ENCODE results near the gene HSF2BP. TPM values are rescaled to one million over a fixed set of nuclear protein-coding genes. Genes with fewer than 3 reads are reported as not detected.
A peak's percentile ranks its signal among the peaks of the same experiment; 100 is the strongest.

HSF2BP gene
- polyA plus RNA-seq, 1 experiment, result 1.1 TPM

DNA sequence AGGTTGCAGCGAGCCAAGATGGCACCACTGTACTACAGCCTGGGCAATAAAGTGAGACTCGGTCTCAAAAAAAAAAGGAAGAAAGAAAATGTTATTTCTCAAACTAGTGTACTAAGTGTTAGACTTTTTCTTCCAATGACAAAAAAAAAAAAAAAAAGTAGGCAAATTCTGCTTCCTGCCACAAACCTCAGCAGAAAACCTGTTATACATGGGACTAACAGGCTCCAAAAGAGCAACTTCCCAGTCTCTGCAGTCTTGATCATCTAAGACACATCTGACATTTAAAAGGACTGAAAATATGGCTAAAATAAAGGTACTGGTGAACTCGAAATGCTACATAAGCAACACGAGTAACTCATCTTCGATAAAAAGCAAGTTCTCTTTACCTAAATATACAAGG lies 59.6 kb downstream of the HSF2BP start:
- Histone ChIP-seq H3K9me3 (ENCODE audit: control insufficient read depth, insufficient read depth, low read length) (no peaks in the 10 kb centered on the region; the same call in 1 of the 2 replicates), H3K27me3 (ENCODE audit: control insufficient read depth, insufficient read depth, low read length) (no peaks in the 10 kb centered on the region), H3K4me3 (ENCODE audit: low read depth, low read length) (no peak overlapping the region), H3K27ac (ENCODE audit: low read depth, low read length) (peak overlapping the region; percentile 32)
- ChIA-PET POLR2A (no interaction called here), CTCF (interaction anchor here (1.7 to 1.8 kb wide), 2 partner anchors 12 to 46 kb away, joined by 7 to 13 read pairs; no protein-coding TSS in a partner anchor)
- TF ChIP-seq, protein P1, sequence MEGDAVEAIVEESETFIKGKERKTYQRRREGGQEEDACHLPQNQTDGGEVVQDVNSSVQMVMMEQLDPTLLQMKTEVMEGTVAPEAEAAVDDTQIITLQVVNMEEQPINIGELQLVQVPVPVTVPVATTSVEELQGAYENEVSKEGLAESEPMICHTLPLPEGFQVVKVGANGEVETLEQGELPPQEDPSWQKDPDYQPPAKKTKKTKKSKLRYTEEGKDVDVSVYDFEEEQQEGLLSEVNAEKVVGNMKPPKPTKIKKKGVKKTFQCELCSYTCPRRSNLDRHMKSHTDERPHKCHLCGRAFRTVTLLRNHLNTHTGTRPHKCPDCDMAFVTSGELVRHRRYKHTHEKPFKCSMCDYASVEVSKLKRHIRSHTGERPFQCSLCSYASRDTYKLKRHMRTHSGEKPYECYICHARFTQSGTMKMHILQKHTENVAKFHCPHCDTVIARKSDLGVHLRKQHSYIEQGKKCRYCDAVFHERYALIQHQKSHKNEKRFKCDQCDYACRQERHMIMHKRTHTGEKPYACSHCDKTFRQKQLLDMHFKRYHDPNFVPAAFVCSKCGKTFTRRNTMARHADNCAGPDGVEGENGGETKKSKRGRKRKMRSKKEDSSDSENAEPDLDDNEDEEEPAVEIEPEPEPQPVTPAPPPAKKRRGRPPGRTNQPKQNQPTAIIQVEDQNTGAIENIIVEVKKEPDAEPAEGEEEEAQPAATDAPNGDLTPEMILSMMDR (IDR thresholded peaks at IDR 0.05; ENCODE audit: low read depth, low read length), result no peak
- DNase-seq (ENCODE audit: low read depth, low spot score), result no peak

DNA sequence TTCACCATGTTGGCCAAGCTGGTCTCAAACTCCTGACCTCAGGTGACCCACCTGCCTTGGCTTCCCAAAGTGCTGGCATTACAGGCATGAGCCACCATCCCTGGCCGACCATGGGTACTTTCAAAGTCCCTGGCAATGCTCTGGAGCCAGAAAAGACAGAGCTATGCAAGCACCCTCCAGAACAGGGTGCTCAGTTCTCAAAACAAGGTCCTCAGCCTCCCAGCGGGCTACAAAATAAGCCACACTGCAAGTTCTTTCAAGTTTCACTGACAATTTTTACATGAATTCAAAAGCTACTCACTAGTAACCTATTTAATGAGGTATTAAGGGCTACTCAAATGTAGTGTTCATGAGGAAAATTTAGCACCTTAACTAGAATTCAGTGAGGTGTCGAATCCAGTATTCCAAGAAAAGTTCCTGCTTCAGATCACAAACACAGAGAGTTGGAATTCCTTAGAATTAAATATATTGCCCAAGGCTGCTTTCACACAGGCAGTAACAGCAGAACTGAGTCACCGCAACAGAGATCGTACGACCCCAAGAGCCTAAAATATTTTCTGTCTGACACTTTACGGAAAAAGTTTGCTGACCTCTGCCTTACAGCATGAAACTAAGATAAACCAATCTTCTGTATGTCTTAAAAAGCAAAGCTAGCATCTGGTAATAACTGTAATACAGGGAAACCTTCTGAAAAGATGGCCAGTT lies 60.7 kb downstream of the HSF2BP start:
- ChIA-PET POLR2A (interaction anchor here (1.5 to 1.6 kb wide), 2 partner anchors 12 to 13 kb away, joined by 3 to 7 read pairs; no protein-coding TSS in a partner anchor), CTCF (interaction anchor here (1.7 to 1.8 kb wide), 2 partner anchors 13 to 47 kb away, joined by 7 to 13 read pairs; no protein-coding TSS in a partner anchor)
- Histone ChIP-seq H3K9me3 (ENCODE audit: control insufficient read depth, insufficient read depth, low read length) (no peaks in the 10 kb centered on the region; the same call in 1 of the 2 replicates), H3K27me3 (ENCODE audit: control insufficient read depth, insufficient read depth, low read length) (no peaks in the 10 kb centered on the region), H3K4me3 (ENCODE audit: low read depth, low read length) (no peak overlapping the region), H3K27ac (ENCODE audit: low read depth, low read length) (peak overlapping the region; percentile 68)
- TF ChIP-seq, protein P1 (IDR thresholded peaks at IDR 0.05; ENCODE audit: low read depth, low read length), result no peak
- no peak for DNase-seq (ENCODE audit: low read depth, low spot score)

DNA sequence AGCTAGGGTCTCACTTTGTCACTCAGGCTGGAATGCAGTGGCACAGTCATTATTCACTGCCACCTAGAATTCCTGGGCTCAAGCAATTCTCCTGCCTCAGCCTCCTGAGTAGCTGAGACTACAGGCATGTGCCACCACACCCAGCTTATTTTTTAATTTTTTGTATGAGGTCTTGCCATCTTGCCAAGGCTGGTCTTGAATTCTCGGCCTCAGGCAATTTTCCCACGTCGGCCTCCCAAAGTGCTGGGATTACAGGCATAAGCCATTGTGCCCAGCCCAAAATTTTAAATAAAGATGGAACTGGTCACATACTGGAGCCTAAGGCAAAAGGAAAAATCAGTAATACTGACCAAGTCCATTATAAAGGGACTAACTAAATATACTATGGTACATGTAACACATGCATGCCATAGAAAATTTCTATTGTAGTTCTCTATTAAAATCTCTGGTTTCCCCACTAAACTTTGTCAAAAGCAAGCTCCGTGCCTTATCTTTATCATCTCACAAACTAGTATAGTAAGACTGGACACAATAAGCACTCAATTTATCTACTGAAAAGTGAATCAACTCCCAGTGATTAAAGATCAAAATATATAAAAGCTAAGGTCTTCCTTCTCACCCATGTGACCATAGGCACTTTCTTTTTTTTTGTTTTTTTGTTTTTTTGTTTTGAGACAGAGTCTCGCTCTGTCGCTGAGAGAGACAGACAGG lies 61.6 kb downstream of the HSF2BP start:
- ChIA-PET POLR2A (interaction anchor here (0.5 to 1.6 kb wide), 3 partner anchors 10 to 14 kb away, joined by 3 to 7 read pairs (median 4); no protein-coding TSS in a partner anchor), CTCF (interaction anchor here (1.7 to 2.4 kb wide), 4 partner anchors 14 to 48 kb away, joined by 4 to 13 read pairs (median 8); no protein-coding TSS in a partner anchor)
- no peak for DNase-seq (ENCODE audit: low read depth, low spot score)
- TF ChIP-seq, protein P1 (IDR thresholded peaks at IDR 0.05; ENCODE audit: low read depth, low read length), result no peak
- Histone ChIP-seq H3K27me3 (ENCODE audit: control insufficient read depth, insufficient read depth, low read length) (no peaks in the 10 kb centered on the region), H3K27ac (ENCODE audit: low read depth, low read length) (no peak overlapping the region), H3K4me3 (ENCODE audit: low read depth, low read length) (no peak overlapping the region), H3K9me3 (ENCODE audit: control insufficient read depth, insufficient read depth, low read length) (no peaks in the 10 kb centered on the region; the same call in 1 of the 2 replicates)

DNA sequence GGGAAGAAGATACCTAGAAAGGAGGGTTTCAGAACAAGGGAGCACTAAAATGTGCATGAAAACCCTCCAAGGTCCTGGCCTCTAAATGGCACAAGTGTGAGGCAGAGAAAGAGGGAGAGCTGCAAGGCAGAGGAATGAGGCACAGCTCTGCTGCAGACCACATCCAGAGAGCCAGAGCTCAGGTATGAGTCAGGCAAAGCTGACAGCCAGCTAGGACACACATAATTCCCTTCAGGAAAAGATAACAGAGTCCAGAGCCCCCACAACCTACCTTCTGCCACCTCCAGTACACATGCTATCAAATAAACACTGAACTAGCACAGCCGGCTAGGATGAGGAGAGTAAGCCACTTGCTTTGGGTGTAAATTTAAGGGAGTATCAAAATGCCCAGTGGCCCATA lies 62.2 kb downstream of the HSF2BP start:
- H3K27ac ChIP-seq (ENCODE audit: low read depth, low read length), result peak overlapping the region; percentile 33
- DNase-seq (ENCODE audit: low read depth, low spot score), result no peak
- no peaks in the 10 kb centered on the region; the same call in 1 of the 2 replicates for H3K9me3 ChIP-seq (ENCODE audit: control insufficient read depth, insufficient read depth, low read length)
- TF ChIP-seq, protein P1 (IDR thresholded peaks at IDR 0.05; ENCODE audit: low read depth, low read length), result no peak
- no peaks in the 10 kb centered on the region for H3K27me3 ChIP-seq (ENCODE audit: control insufficient read depth, insufficient read depth, low read length)
- no peak overlapping the region for H3K4me3 ChIP-seq (ENCODE audit: low read depth, low read length)
- CTCF ChIA-PET, result interaction anchor here (1.7 to 2.4 kb wide), 2 partner anchors 14 to 49 kb away, joined by 4 to 8 read pairs; no protein-coding TSS in a partner anchor
- POLR2A ChIA-PET, result interaction anchor here (0.5 kb wide), 1 partner anchor 9 kb away, joined by 4 read pairs; no protein-coding TSS in a partner anchor
